Adipocyte (in vitro differentiated cells): ENCODE measurements around the gene STRIT1.

Source experiments
- DNase-seq: peaks from one replicate; pipeline ENCODE4 v3.0.0-alpha.2; 2015; ENCODE audit warnings: low read depth
- H3K27me3 ChIP-seq: replicated peaks from 2 replicates; pipeline ENCODE4 v1.7.0; 2013; ENCODE audit warnings: mild to moderate bottlenecking, low read length, moderate library complexity; ENCODE audit not compliant: control insufficient read depth, insufficient read depth
- H3K36me3 ChIP-seq: 2 replicates; pipeline ENCODE4 v1.7.0; 2013; ENCODE audit warnings: low read length, mild to moderate bottlenecking, moderate library complexity; ENCODE audit not compliant: control insufficient read depth, insufficient read depth, severe bottlenecking
- H3K4me1 ChIP-seq: 2 replicates; pipeline ENCODE4 v1.7.0; 2013; ENCODE audit warnings: mild to moderate bottlenecking, low read length, moderate library complexity; ENCODE audit not compliant: control insufficient read depth, insufficient read depth
- H3K4me3 ChIP-seq: 2 replicates; pipeline ENCODE4 v1.7.0; 2013; ENCODE audit warnings: mild to moderate bottlenecking, low read length, moderate library complexity
- H3K9ac ChIP-seq: 2 replicates; pipeline ENCODE4 v1.7.0; 2013; ENCODE audit warnings: mild to moderate bottlenecking, low read length, moderate library complexity
- H3K9me3 ChIP-seq: 2 replicates; pipeline ENCODE4 v1.7.0; 2013; ENCODE audit warnings: mild to moderate bottlenecking, low read length, moderate library complexity; ENCODE audit not compliant: control insufficient read depth

STRIT1 gene

GRCh38 chr3:155312781-155313180 is 19.3 kb upstream of the STRIT1 start:
- H3K36me3 ChIP-seq, result no peaks in the 10 kb centered on the region
- no peaks in the 10 kb centered on the region for H3K27me3 ChIP-seq
- no peak overlapping the region for H3K4me3 ChIP-seq
- DNase-seq, result peak; percentile 46
- peak overlapping the region; percentile 55 for H3K9ac ChIP-seq
- no peaks in the 10 kb centered on the region for H3K9me3 ChIP-seq
- H3K4me1 ChIP-seq, result peaks cover 27% of the 10 kb centered on the region

DNA sequence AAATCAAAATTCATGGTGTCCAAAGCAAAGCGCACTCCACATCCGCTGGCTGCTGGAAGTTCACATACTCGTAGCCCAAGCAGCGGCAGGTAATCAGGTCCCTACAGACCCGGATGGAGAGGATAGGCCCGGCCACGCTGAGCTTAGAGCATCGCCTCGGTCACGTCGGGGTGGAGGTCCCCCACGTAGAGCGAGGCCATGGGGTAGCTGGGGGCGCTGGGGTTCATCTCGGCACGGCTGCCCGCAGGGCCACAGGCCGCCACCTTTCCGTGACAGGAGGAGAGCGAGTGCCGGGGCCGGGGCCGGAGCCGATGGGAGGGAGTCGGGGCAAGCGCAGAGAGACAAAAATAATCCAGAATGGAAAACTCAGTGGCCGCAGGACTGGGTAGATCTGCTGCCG is 16.1 kb upstream of the STRIT1 start:
- no peak overlapping the region for H3K9ac ChIP-seq
- H3K27me3 ChIP-seq, result no peaks in the 10 kb centered on the region
- no peaks in the 10 kb centered on the region for H3K36me3 ChIP-seq
- DNase-seq, result no peak
- peaks cover 23% of the 10 kb centered on the region for H3K4me1 ChIP-seq
- no peak overlapping the region for H3K4me3 ChIP-seq
- no peaks in the 10 kb centered on the region for H3K9me3 ChIP-seq

GRCh38 chr3:155308831-155309230 is 15.3 kb upstream of the STRIT1 start:
- H3K9me3 ChIP-seq, result no peaks in the 10 kb centered on the region
- peak; percentile 46 for DNase-seq
- peaks cover 20% of the 10 kb centered on the region for H3K4me1 ChIP-seq
- no peak overlapping the region for H3K4me3 ChIP-seq
- H3K36me3 ChIP-seq, result no peaks in the 10 kb centered on the region
- H3K27me3 ChIP-seq, result no peaks in the 10 kb centered on the region
- H3K9ac ChIP-seq, result no peak overlapping the region

DNA sequence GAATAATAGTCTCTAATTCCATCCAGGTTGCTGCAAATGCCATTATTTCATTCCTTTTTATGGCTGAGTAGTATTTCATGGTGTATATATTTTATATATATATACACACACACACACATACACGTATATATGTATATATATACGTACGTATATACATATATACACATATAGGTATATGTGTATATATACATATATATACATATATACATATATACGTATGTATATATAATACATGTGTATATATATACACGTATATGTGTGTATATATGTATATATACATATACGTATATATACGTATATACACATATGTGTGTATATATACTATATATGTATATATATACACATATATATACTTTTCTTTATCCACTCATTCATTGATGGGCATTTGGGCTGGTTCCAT is 13.7 kb upstream of the STRIT1 start:
- Histone ChIP-seq H3K36me3 (no peaks in the 10 kb centered on the region), H3K27me3 (no peaks in the 10 kb centered on the region), H3K9ac (no peak overlapping the region), H3K9me3 (no peaks in the 10 kb centered on the region), H3K4me1 (peaks cover 11% of the 10 kb centered on the region), H3K4me3 (no peak overlapping the region)
- no peak for DNase-seq

- Histone ChIP-seq H3K9me3 (no peaks in the 10 kb centered on the region), H3K4me3 (no peak overlapping the region), H3K4me1 (peaks cover 12% of the 10 kb centered on the region), H3K36me3 (no peaks in the 10 kb centered on the region), H3K27me3 (no peaks in the 10 kb centered on the region), H3K9ac (no peak overlapping the region)
- no peak for DNase-seq
Observed at GRCh38 chr3:155304394-155304793, 10.9 kb upstream of the STRIT1 start.

DNA sequence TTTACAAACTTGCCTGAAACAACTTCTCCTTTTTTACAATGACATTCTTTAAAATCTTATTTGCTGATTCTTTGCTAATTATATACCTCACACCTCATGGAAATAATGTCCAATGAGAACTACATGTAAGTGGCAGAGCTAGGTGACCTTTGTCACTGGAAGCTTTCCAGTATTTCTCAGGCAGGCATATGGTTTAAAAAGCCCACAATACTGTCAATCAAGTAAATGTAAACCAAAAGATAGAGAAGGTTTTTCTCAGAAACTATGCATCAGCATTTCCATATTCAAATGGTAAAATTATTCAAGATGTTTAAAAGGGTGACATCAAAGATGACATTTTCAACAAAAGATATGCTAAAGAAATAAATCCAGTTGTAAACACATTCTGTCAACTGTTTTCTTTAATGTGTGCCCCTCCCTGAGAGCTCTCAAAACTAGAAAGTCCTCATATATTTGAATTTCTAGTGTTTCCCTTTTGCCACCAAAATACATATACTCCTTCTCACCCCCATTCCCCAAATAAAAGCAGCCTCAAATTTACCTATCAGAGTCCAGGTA is 10.1 kb upstream of the STRIT1 start:
- H3K9me3 ChIP-seq, result no peaks in the 10 kb centered on the region
- H3K4me1 ChIP-seq, result peaks cover 12% of the 10 kb centered on the region
- no peak for DNase-seq
- H3K36me3 ChIP-seq, result no peaks in the 10 kb centered on the region
- H3K4me3 ChIP-seq, result no peak overlapping the region
- H3K9ac ChIP-seq, result no peak overlapping the region
- no peaks in the 10 kb centered on the region for H3K27me3 ChIP-seq

DNA sequence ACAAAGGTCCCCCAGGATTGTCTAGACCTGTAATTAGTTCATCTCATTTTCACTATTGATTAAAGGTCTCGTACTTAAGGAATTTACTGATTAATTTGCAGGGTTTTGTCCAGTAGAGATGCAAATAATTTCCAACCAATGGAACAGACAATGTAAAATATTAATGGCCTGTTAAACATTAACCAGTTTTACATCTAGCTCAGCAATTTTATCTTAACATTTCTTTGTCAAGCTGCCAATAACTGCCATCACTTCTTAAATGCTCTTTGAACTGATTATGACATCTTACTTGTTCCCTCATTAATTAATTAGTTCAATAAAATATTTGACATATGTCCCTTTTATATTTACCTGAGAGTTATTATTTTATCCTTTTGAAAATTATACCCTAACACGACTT is 9.4 kb upstream of the STRIT1 start:
- peaks cover 12% of the 10 kb centered on the region for H3K4me1 ChIP-seq
- no peak for DNase-seq
- H3K9ac ChIP-seq, result no peak overlapping the region
- no peaks in the 10 kb centered on the region for H3K27me3 ChIP-seq
- H3K4me3 ChIP-seq, result no peak overlapping the region
- H3K36me3 ChIP-seq, result no peaks in the 10 kb centered on the region
- H3K9me3 ChIP-seq, result peaks cover 5% of the 10 kb centered on the region

- Histone ChIP-seq H3K4me3 (no peak overlapping the region), H3K9me3 (peaks cover 9% of the 10 kb centered on the region), H3K36me3 (no peaks in the 10 kb centered on the region), H3K9ac (no peak overlapping the region), H3K4me1 (peaks cover 12% of the 10 kb centered on the region), H3K27me3 (no peaks in the 10 kb centered on the region)
- peak; percentile 50 for DNase-seq
Observed at GRCh38 chr3:155302481-155302880, 9.0 kb upstream of the STRIT1 start.

- H3K4me3 ChIP-seq, result no peak overlapping the region
- H3K4me1 ChIP-seq, result peaks cover 11% of the 10 kb centered on the region
- peaks cover 24% of the 10 kb centered on the region for H3K9me3 ChIP-seq
- H3K36me3 ChIP-seq, result no peaks in the 10 kb centered on the region
- H3K9ac ChIP-seq, result no peak overlapping the region
- no peaks in the 10 kb centered on the region for H3K27me3 ChIP-seq
- DNase-seq, result no peak
Observed at GRCh38 chr3:155297100-155297499, 3.6 kb upstream of the STRIT1 start.

- no peaks in the 10 kb centered on the region for H3K27me3 ChIP-seq
Observed at GRCh38 chr3:155296413-155296812, 2.9 kb upstream of the STRIT1 start.

GRCh38 chr3:155292693-155293092 is 790 bp downstream of the STRIT1 start:
- DNase-seq, result no peak
- H3K27me3 ChIP-seq, result no peaks in the 10 kb centered on the region
- H3K36me3 ChIP-seq, result no peaks in the 10 kb centered on the region
- H3K4me1 ChIP-seq, result peaks cover 18% of the 10 kb centered on the region
- peaks cover 16% of the 10 kb centered on the region for H3K9me3 ChIP-seq
- H3K4me3 ChIP-seq, result no peak overlapping the region
- H3K9ac ChIP-seq, result no peak overlapping the region

More at GRCh38 chr3:155296413-155296812, 2.9 kb upstream of the STRIT1 start:
- no peak overlapping the region for H3K9ac ChIP-seq
- DNase-seq, result no peak
- peaks cover 24% of the 10 kb centered on the region for H3K9me3 ChIP-seq
- no peaks in the 10 kb centered on the region for H3K36me3 ChIP-seq
- no peak overlapping the region for H3K4me3 ChIP-seq
- peaks cover 12% of the 10 kb centered on the region for H3K4me1 ChIP-seq

DNA sequence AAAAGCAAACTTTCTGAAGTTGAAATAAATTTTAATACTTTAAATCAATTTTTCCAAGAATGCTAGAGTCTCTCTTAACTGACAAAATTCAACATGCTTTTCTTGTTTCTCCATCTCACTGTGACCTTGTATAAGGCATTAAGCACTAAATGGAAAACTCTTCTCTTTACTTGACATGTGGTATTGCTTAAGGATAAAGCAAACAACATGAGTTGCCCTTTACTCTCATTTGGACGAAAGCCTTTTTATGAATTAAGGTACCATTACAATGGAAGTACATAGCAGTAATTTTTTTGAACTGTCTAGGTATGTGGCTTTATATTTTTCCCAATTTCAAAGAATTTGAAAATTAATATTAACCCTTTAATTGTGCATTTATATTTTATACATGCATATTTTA is 1.4 kb downstream of the STRIT1 start:
- no peak overlapping the region for H3K4me3 ChIP-seq
- peak; percentile 85 for DNase-seq

More for the DNA sequence above, 1.4 kb downstream of the STRIT1 start:
- peak overlapping the region; percentile 35 for H3K9ac ChIP-seq
- peaks cover 18% of the 10 kb centered on the region for H3K4me1 ChIP-seq
- H3K36me3 ChIP-seq, result no peaks in the 10 kb centered on the region
- no peaks in the 10 kb centered on the region for H3K27me3 ChIP-seq
- H3K9me3 ChIP-seq, result peaks cover 11% of the 10 kb centered on the region
